K562 (cell line): ENCODE data around the gene DYNC2LI1. TPM values are rescaled to one million over a fixed set of nuclear protein-coding genes. Genes with fewer than 3 reads are reported as not detected.

Source experiments
- BRCA1 ChIP-seq, 2 experiments: fragments of 450-650 bp in 1 of 2; sonication (generic) in 1 of 2; formaldehyde crosslinking in 1 of 2; IDR thresholded peaks; 2 replicates each; pipeline versions ENCODE4 v1.5.0 to v1.6.1; 2017 to 2020; ENCODE audit warnings: mild to moderate bottlenecking in 1 of 2, missing genetic modification reagents in 1 of 2
- CC2D1A ChIP-seq: fragments of 450-650 bp; IDR thresholded peaks from 2 replicates; pipeline ENCODE4 v1.6.1; 2017; ENCODE audit warnings: mild to moderate bottlenecking
- CCNT2 ChIP-seq: IDR thresholded peaks from 2 replicates; pipeline ENCODE4 v1.6.1; 2011; ENCODE audit warnings: borderline replicate concordance, low read depth, mild to moderate bottlenecking, moderate library complexity, mixed read lengths, low read length; ENCODE audit not compliant: insufficient read length; ENCODE audit errors: extremely low read depth
- ETV1 ChIP-seq: fragments of 450-650 bp; conservative IDR thresholded peaks from 2 replicates; pipeline ENCODE4 v1.6.1; 2016; ENCODE audit warnings: missing genetic modification characterization, control low read depth, low read depth, missing compliant biosample characterization
- HDAC3 ChIP-seq: fragments of 450-650 bp; IDR thresholded peaks from 2 replicates; pipeline ENCODE4 v1.6.1; 2018; ENCODE audit warnings: borderline replicate concordance, mild to moderate bottlenecking, moderate library complexity; ENCODE audit not compliant: partially characterized antibody
- KAT2B ChIP-seq: IDR thresholded peaks from one replicate; pipeline ENCODE4 v1.6.1; 2012; ENCODE audit warnings: low read depth, mild to moderate bottlenecking, control low read depth, inconsistent platforms, low read length, moderate library complexity
- NFRKB ChIP-seq: fragments of 450-650 bp; IDR thresholded peaks from 2 replicates; pipeline ENCODE4 v1.6.1; 2016; ENCODE audit warnings: low read depth
- SRSF3 ChIP-seq: fragments of 200-400 bp; formaldehyde crosslinking; IDR thresholded peaks from 2 replicates; pipeline ENCODE4 v1.6.1; 2016; ENCODE audit warnings: mild to moderate bottlenecking, low read length, moderate library complexity; ENCODE audit not compliant: insufficient read depth
- TOE1 ChIP-seq, 2 experiments: fragments of 450-650 bp in 1 of 2; sonication (generic) in 1 of 2; formaldehyde crosslinking in 1 of 2; IDR thresholded peaks; 2 replicates each; pipeline versions ENCODE4 v1.7.1 to v1.8.0; 2016 to 2022; ENCODE audit warnings: borderline replicate concordance in 2 of 2, mild to moderate bottlenecking in 2 of 2, antibody characterized with exemption in 1 of 2, inconsistent platforms in 1 of 2, low read depth in 1 of 2, missing genetic modification reagents in 1 of 2, moderate library complexity in 1 of 2
- USF2 ChIP-seq: sonication (generic); formaldehyde crosslinking; IDR thresholded peaks from 2 replicates; pipeline ENCODE4 v1.5.0; 2020; ENCODE audit warnings: missing genetic modification reagents
- ZNF224 ChIP-seq: sonication (generic); formaldehyde crosslinking; IDR thresholded peaks from 2 replicates; pipeline ENCODE4 v1.8.0; 2022; ENCODE audit warnings: mild to moderate bottlenecking, missing genetic modification reagents
- polyA plus RNA-seq, 8 experiments: library from polyadenylated mRNA; depleted of rRNA in 4 of 8; stranded (reverse) in 5 of 8; unstranded in 3 of 8; fragments of >200 nt; fragmentation: Nextera tagmentation in 2 of 8; fragmentation: Illumina TruSeq in 1 of 8; extraction: Ambion mirVana in 2 of 8; extraction: Trizol in 1 of 8; gene quantifications; 2 replicates each; pipeline versions ENCODE4 v1.2.1 to v1.2.3, GENCODE V29; 2011 to 2014; ENCODE audit warnings: inconsistent platforms in 1 of 8, missing spikeins in 1 of 8
- total RNA-seq, 7 experiments: library from RNA; depleted of rRNA in 6 of 7; stranded (reverse); fragments of >200 nt in 6 of 7; fragmentation: Illumina TruSeq in 2 of 7; extraction: Trizol in 2 of 7; gene quantifications; 2 replicates each; pipeline versions ENCODE4 v1.2.1 to v1.2.3, GENCODE V29; 2011 to 2021; ENCODE audit warnings: low replicate concordance in 1 of 7
- TF ChIP-seq, protein P1 (sequence below): fragments of 250-450 bp; sonication (Bioruptor Pico); IDR thresholded peaks from 2 replicates; pipeline ENCODE4 v1.8.0; 2022; ENCODE audit warnings: inconsistent platforms

DYNC2LI1 gene
- total and polyA plus RNA-seq, 9 of the 15 experiments (the other 6 are each of a cell fraction or from before 2014, with no cell fraction given), result 12.5 to 42.2 (median 25.8) TPM

- TF ChIP-seq, protein P1, sequence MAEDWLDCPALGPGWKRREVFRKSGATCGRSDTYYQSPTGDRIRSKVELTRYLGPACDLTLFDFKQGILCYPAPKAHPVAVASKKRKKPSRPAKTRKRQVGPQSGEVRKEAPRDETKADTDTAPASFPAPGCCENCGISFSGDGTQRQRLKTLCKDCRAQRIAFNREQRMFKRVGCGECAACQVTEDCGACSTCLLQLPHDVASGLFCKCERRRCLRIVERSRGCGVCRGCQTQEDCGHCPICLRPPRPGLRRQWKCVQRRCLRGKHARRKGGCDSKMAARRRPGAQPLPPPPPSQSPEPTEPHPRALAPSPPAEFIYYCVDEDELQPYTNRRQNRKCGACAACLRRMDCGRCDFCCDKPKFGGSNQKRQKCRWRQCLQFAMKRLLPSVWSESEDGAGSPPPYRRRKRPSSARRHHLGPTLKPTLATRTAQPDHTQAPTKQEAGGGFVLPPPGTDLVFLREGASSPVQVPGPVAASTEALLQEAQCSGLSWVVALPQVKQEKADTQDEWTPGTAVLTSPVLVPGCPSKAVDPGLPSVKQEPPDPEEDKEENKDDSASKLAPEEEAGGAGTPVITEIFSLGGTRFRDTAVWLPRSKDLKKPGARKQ (CRISPR knock-in tag), result no peak
- peak; percentile 94 for TF ChIP-seq CCNT2
- peak; percentile 96; the same call in 1 of the 2 replicates for TF ChIP-seq CC2D1A
- no peak for TF ChIP-seq BRCA1 (IDR thresholded peaks at IDR 0.05)
- no peak for TF ChIP-seq BRCA1 (CRISPR knock-in tag; IDR thresholded peaks at IDR 0.05)
- TF ChIP-seq ETV1 (tag), result 0 out of 2 replicates have a peak, but pooled peaks have one; percentile 8
- peak; percentile 96 for TF ChIP-seq HDAC3
- peak; percentile 44; the same call in 1 of the 2 replicates for TF ChIP-seq TOE1 (IDR thresholded peaks at IDR 0.05; ENCODE audit: borderline replicate concordance)
- no peak for TF ChIP-seq TOE1 (CRISPR knock-in tag; IDR thresholded peaks at IDR 0.05; ENCODE audit: borderline replicate concordance, low read depth)
- TF ChIP-seq KAT2B, result no peak
- no peak for TF ChIP-seq NFRKB
- TF ChIP-seq SRSF3, result no peak
- no peak for TF ChIP-seq ZNF224 (CRISPR knock-in tag)
- TF ChIP-seq USF2 (CRISPR knock-in tag), result no peak
Measured at GRCh38 chr2:43724728-43725526, 48.9 kb upstream of the DYNC2LI1 start (continued).
